SK-N-SH (cell line): ENCODE measurements around the gene ABCC2. TPM values are rescaled to one million over a fixed set of nuclear protein-coding genes. Genes with fewer than 3 reads are reported as not detected.

Source experiments
- CTCF ChIA-PET: fragments of 300-600, 350-600 bp; formaldehyde crosslinking; extraction: SDS; loops from one replicate; lab custom pipeline; 2021; lab: Yijun Ruan, JAX
- POLR2A ChIA-PET: fragments of 350-600 bp; sonication (Branson Sonifier 250); formaldehyde crosslinking; extraction: SDS; loops from one replicate; lab custom pipeline; 2020; ENCODE audit warnings: antibody characterized with exemption, inconsistent platforms; lab: Yijun Ruan, JAX
- DNase-seq: peaks from one replicate; pipeline ENCODE4 v3.0.0; 2012
- H2AFZ ChIP-seq: fragments of 200-600 bp; sonication (generic); 2 replicates; pipeline ENCODE4 v1.8.1; 2016; ENCODE audit warnings: antibody characterized with exemption, mild to moderate bottlenecking, low read depth
- H3F3A ChIP-seq: fragments of 200-600 bp; sonication (generic); replicated peaks from 2 replicates; pipeline ENCODE3; 2016; ENCODE audit warnings: antibody characterized with exemption, mild to moderate bottlenecking; ENCODE audit not compliant: insufficient read depth
- H3K27ac ChIP-seq, 2 experiments: fragments of 200-500 bp in 1 of 2; fragments of 200-600 bp in 1 of 2; sonication (Bioruptor generic) in 1 of 2; sonication (generic), shearing (Covaris generic) in 1 of 2; 2 replicates each; pipeline versions ENCODE4 v1.5.1 to v1.6.1; 2014 to 2016; ENCODE audit warnings: low read depth in 2 of 2, inconsistent platforms in 1 of 2, low read length in 1 of 2, mild to moderate bottlenecking in 1 of 2, mixed read lengths in 1 of 2
- H3K27me3 ChIP-seq: fragments of 200-600 bp; sonication (generic), shearing (Covaris generic); 2 replicates; pipeline ENCODE4 v1.6.1; 2016; ENCODE audit warnings: mixed run types; ENCODE audit not compliant: insufficient read depth
- H3K36me3 ChIP-seq, 2 experiments: fragments of 200-500 bp in 1 of 2; fragments of 200-600 bp in 1 of 2; sonication (Bioruptor generic) in 1 of 2; sonication (generic) in 1 of 2; replicated peaks in 1 of 2; 2 replicates each; pipeline versions ENCODE3 to v1.5.1; 2014 to 2016; ENCODE audit warnings: low read length in 1 of 2, mild to moderate bottlenecking in 1 of 2; ENCODE audit not compliant: insufficient read depth in 2 of 2, control insufficient read depth in 1 of 2
- H3K4me1 ChIP-seq, 2 experiments: fragments of 200-500 bp in 1 of 2; fragments of 200-600 bp in 1 of 2; sonication (Bioruptor generic) in 1 of 2; sonication (generic), shearing (Covaris generic) in 1 of 2; 2 replicates each; pipeline versions ENCODE4 v1.5.1 to v1.6.1; 2014 to 2016; ENCODE audit warnings: low read depth in 1 of 2, low read length in 1 of 2, mixed run types in 1 of 2; ENCODE audit not compliant: insufficient read depth in 2 of 2, control insufficient read depth in 1 of 2
- H3K4me2 ChIP-seq: fragments of 200-600 bp; sonication (generic), shearing (Covaris generic); 2 replicates; pipeline ENCODE4 v1.6.1; 2017; ENCODE audit warnings: mixed run types
- H3K4me3 ChIP-seq, 2 experiments: fragments of 200-500 bp in 1 of 2; fragments of 200-600 bp in 1 of 2; sonication (Bioruptor generic) in 1 of 2; sonication (generic), shearing (Covaris generic) in 1 of 2; 2 replicates each; pipeline versions ENCODE4 v1.5.1 to v1.8.1; 2014 to 2016; ENCODE audit warnings: low read depth in 2 of 2, inconsistent platforms in 1 of 2, low read length in 1 of 2, mild to moderate bottlenecking in 1 of 2, mixed read lengths in 1 of 2, moderate library complexity in 1 of 2
- H3K79me2 ChIP-seq: fragments of 200-600 bp; sonication (generic); 2 replicates; pipeline ENCODE4 v1.8.1; 2017; ENCODE audit warnings: mild to moderate bottlenecking; ENCODE audit not compliant: insufficient read depth
- H3K9ac ChIP-seq: fragments of 200-600 bp; sonication (generic); 2 replicates; pipeline ENCODE4 v1.6.1; 2017; ENCODE audit warnings: mixed run types
- H3K9me2 ChIP-seq: fragments of 200-600 bp; sonication (generic); 2 replicates; pipeline ENCODE4 v1.6.1; 2017; ENCODE audit warnings: mixed run types
- H3K9me3 ChIP-seq: fragments of 200-600 bp; sonication (generic); 2 replicates; pipeline ENCODE4 v1.6.1; 2017; ENCODE audit warnings: mixed run types, mild to moderate bottlenecking, moderate library complexity
- H4K20me1 ChIP-seq: fragments of 200-600 bp; sonication (generic); 2 replicates; pipeline ENCODE4 v1.6.1; 2017; ENCODE audit warnings: mild to moderate bottlenecking, mixed run types; ENCODE audit not compliant: insufficient read depth
- EP300 ChIP-seq, 2 experiments: IDR thresholded peaks; 2 replicates each; pipeline versions ENCODE4 v1.4.0 to v1.6.1; 2012; ENCODE audit warnings: borderline replicate concordance in 1 of 2, low read depth in 1 of 2, low read length in 1 of 2
- FOSL2 ChIP-seq: IDR thresholded peaks from 2 replicates; pipeline ENCODE4 v1.4.0; 2012; ENCODE audit warnings: low read depth, mild to moderate bottlenecking, moderate library complexity, borderline replicate concordance
- FOXJ3 ChIP-seq: sonication (generic); formaldehyde crosslinking; IDR thresholded peaks from 2 replicates; pipeline ENCODE4 v1.5.1; 2020; ENCODE audit warnings: mild to moderate bottlenecking, missing genetic modification reagents
- FOXM1 ChIP-seq: IDR thresholded peaks from 2 replicates; pipeline ENCODE4 v1.4.0; 2012; ENCODE audit warnings: low read depth, mild to moderate bottlenecking
- GATA2 ChIP-seq: sonication (generic); formaldehyde crosslinking; IDR thresholded peaks from 2 replicates; pipeline ENCODE4 v1.5.0; 2020; ENCODE audit warnings: mild to moderate bottlenecking, missing genetic modification reagents
- NRF1 ChIP-seq: IDR thresholded peaks from 2 replicates; pipeline ENCODE4 v1.6.1; 2012; ENCODE audit warnings: low read depth, mild to moderate bottlenecking, low read length
- POLR2AphosphoS5 ChIP-seq: IDR thresholded peaks from 2 replicates; pipeline ENCODE4 v1.6.1; 2012; ENCODE audit warnings: low read depth, low read length
- RAD21 ChIP-seq: IDR thresholded peaks from 2 replicates; pipeline ENCODE4 v1.6.1; 2012; ENCODE audit warnings: mild to moderate bottlenecking, low read length
- RCOR1 ChIP-seq: fragments of 150-350 bp; IDR thresholded peaks from 2 replicates; pipeline ENCODE4 v1.6.1; 2017; ENCODE audit warnings: antibody characterized with exemption, low read length
- SIN3A ChIP-seq: IDR thresholded peaks from 2 replicates; pipeline ENCODE4 v1.6.1; 2012; ENCODE audit warnings: low read depth, mild to moderate bottlenecking, low read length, moderate library complexity, borderline replicate concordance
- YY1 ChIP-seq: IDR thresholded peaks from 2 replicates; pipeline ENCODE4 v1.4.0; 2012; ENCODE audit warnings: low read depth, mild to moderate bottlenecking
- WGBS: methylation state at CpG from one replicate; pipeline ENCODE4 v1.1.6; 2017; ENCODE audit warnings: low lambda C conversion rate; 5-methylcytosine and 5-hydroxymethylcytosine counted together
- polyA plus RNA-seq, 3 experiments: library from polyadenylated mRNA; depleted of rRNA; stranded (reverse); fragments of >200 nt; gene quantifications; 2 replicates each; pipeline ENCODE4 v1.2.3, GENCODE V29; 2012
- TF ChIP-seq, protein P1 (sequence below): IDR thresholded peaks from 2 replicates; pipeline ENCODE4 v1.4.0; 2012; ENCODE audit warnings: low read depth
- TF ChIP-seq, protein P2 (sequence below): IDR thresholded peaks from 2 replicates; pipeline ENCODE4 v1.4.0; 2012; ENCODE audit warnings: low read depth, borderline replicate concordance
- TF ChIP-seq, protein P3 (sequence below): IDR thresholded peaks from 2 replicates; pipeline ENCODE4 v1.4.0; 2012; ENCODE audit warnings: low read depth, borderline replicate concordance

ABCC2 gene
- polyA plus RNA-seq, 1 of the 3 experiments (the other 2 are of a cell fraction) = 0.48 TPM

DNA sequence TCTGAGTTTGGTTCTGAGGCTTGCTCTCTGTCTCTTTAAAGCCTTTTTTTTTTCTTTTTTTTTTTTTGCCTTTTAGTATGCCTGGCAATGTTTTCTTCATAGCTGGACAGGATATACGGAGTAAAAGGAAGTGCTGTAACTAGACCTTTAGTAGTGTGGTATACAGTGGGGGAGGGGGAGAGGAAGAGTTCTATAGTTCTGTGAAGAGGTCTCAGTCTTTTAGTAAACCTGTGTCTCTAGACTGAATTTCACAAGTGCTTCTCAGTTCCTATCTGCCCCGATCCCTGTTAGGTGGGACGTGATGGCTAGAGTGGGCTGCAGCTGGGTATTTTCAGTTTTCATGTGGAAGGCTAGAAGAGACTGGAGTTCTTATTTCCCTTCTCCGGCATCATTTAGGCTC lies 3.1 kb upstream of the ABCC2 start (continued):
- TF ChIP-seq, protein P1, sequence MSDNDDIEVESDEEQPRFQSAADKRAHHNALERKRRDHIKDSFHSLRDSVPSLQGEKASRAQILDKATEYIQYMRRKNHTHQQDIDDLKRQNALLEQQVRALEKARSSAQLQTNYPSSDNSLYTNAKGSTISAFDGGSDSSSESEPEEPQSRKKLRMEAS = 0 out of 2 replicates have a peak, but pooled peaks have one; percentile 19
- TF ChIP-seq YY1 (no peak), FOXJ3 (CRISPR knock-in tag) (no peak), RAD21 (no peak), GATA2 (no peak), SIN3A (no peak), EP300 (IDR thresholded peaks at IDR 0.05; ENCODE audit: borderline replicate concordance in 1 of 2, low read depth in 1 of 2, low read length in 1 of 2) (peak in 1 of 2 experiments; percentile 15; a peak in 1 of 4 replicates)
- TF ChIP-seq, protein P2, sequence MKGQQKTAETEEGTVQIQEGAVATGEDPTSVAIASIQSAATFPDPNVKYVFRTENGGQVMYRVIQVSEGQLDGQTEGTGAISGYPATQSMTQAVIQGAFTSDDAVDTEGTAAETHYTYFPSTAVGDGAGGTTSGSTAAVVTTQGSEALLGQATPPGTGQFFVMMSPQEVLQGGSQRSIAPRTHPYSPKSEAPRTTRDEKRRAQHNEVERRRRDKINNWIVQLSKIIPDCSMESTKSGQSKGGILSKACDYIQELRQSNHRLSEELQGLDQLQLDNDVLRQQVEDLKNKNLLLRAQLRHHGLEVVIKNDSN = no peak

DNA sequence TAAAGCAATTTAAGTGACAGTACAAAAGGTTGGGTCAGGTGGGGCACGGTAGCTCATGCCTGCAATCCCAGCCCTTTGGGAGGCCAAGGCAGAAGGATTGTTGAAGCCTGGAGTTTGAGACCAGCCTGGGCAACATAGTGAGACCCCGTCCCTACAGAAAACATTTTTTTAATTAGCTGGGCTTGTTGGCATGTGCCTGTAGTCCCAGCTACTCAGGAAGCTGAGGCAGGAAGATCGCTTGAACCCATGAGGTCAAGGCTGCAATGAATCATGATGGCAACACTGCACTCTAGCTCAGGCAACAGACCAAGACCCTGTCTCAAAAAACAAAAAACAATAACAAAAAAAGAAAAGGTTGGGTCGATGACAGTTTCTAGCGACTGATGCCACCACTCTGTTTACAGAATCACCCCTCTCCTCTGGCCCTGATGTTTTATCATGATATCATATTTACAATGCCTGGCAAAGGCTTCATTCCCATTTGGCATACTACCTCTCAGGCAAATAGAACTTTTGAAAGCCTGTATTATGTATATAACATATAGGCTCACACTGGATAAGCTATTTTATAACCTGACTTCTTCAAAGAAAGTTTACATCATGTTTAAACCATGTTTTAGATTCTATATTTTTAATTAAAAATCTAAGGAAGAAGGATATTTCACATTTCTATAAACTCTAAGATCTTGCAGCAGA lies 558 bp upstream of the ABCC2 start:
- ChIA-PET POLR2A (no interaction called here), CTCF (no interaction called here)
- Histone ChIP-seq H3K4me1 (peaks cover 0 to 44% of the 10 kb centered on the region in 2 experiments; a peak in 1 of 4 replicates), H3K4me2 (no peak overlapping the region), H3K4me3 (no peak overlapping the region), H4K20me1 (no peaks in the 10 kb centered on the region), H2AFZ (peak overlapping the region; percentile 44; the same call in 1 of the 2 replicates), H3K79me2 (no peaks in the 10 kb centered on the region), H3K36me3 (no peaks in the 10 kb centered on the region), H3K9me2 (no peaks in the 10 kb centered on the region), H3K9me3 (no peaks in the 10 kb centered on the region), H3K27me3 (no peaks in the 10 kb centered on the region), H3K27ac (peak overlapping the region in 1 of 2 experiments; percentile 100; a peak in 1 of 4 replicates), H3F3A (peaks cover 37% of the 10 kb centered on the region), H3K9ac (no peak overlapping the region)
- WGBS = 58% methylated on average over 4 of the region's 5 CpGs
- no peak for DNase-seq
- TF ChIP-seq, protein P3, sequence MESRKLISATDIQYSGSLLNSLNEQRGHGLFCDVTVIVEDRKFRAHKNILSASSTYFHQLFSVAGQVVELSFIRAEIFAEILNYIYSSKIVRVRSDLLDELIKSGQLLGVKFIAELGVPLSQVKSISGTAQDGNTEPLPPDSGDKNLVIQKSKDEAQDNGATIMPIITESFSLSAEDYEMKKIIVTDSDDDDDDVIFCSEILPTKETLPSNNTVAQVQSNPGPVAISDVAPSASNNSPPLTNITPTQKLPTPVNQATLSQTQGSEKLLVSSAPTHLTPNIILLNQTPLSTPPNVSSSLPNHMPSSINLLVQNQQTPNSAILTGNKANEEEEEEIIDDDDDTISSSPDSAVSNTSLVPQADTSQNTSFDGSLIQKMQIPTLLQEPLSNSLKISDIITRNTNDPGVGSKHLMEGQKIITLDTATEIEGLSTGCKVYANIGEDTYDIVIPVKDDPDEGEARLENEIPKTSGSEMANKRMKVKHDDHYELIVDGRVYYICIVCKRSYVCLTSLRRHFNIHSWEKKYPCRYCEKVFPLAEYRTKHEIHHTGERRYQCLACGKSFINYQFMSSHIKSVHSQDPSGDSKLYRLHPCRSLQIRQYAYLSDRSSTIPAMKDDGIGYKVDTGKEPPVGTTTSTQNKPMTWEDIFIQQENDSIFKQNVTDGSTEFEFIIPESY = no peak
- no peak for TF ChIP-seq NRF1
- TF ChIP-seq FOSL2 = no peak
- TF ChIP-seq FOXM1 = no peak
- no peak for TF ChIP-seq RAD21
- TF ChIP-seq POLR2AphosphoS5 = no peak
- TF ChIP-seq RCOR1 = no peak
